ENCODE measurements around the gene KBTBD8. TPM values are rescaled to one million over a fixed set of nuclear protein-coding genes. Genes with fewer than 3 reads are reported as not detected.

KBTBD8 gene
- total and polyA plus RNA-seq, 2 of the 8 experiments (the other 6 are each of a cell fraction or from before 2014, with no cell fraction given) = 3.2 to 23.9 TPM

- TF ChIP-seq SIRT6 (IDR thresholded peaks at IDR 0.05; ENCODE audit: low read length) (no peak), EGR1 (IDR thresholded peaks at IDR 0.05; ENCODE audit: borderline replicate concordance, low read depth, low read length) (no peak), SP1 (IDR thresholded peaks at IDR 0.05; ENCODE audit: low read depth, low read length) (no peak), CREB1 (IDR thresholded peaks at IDR 0.05) (no peak), KDM5A (IDR thresholded peaks at IDR 0.05; ENCODE audit: low read length) (no peak), SP4 (IDR thresholded peaks at IDR 0.05; ENCODE audit: low read length) (no peak), JUND (IDR thresholded peaks at IDR 0.05; ENCODE audit: low read length) (no peak), YY1 (IDR thresholded peaks at IDR 0.05; ENCODE audit: low read depth, low read length) (no peak), NRF1 (IDR thresholded peaks at IDR 0.05; ENCODE audit: low read depth, low read length) (no peak), SIX5 (IDR thresholded peaks at IDR 0.05; ENCODE audit: low read depth, low read length) (no peak)
Observed at GRCh38 chr3:67030785-67031740, 33.0 kb downstream of the KBTBD8 start (continued).
